ENCODE measurements around the gene ARHGAP33. TPM values are rescaled to one million over a fixed set of nuclear protein-coding genes. Genes with fewer than 3 reads are reported as not detected.

ARHGAP33 gene
- total RNA-seq, 4 donors from 2014 or later = 0.26 to 43.4 (median 8.9) TPM

DNA sequence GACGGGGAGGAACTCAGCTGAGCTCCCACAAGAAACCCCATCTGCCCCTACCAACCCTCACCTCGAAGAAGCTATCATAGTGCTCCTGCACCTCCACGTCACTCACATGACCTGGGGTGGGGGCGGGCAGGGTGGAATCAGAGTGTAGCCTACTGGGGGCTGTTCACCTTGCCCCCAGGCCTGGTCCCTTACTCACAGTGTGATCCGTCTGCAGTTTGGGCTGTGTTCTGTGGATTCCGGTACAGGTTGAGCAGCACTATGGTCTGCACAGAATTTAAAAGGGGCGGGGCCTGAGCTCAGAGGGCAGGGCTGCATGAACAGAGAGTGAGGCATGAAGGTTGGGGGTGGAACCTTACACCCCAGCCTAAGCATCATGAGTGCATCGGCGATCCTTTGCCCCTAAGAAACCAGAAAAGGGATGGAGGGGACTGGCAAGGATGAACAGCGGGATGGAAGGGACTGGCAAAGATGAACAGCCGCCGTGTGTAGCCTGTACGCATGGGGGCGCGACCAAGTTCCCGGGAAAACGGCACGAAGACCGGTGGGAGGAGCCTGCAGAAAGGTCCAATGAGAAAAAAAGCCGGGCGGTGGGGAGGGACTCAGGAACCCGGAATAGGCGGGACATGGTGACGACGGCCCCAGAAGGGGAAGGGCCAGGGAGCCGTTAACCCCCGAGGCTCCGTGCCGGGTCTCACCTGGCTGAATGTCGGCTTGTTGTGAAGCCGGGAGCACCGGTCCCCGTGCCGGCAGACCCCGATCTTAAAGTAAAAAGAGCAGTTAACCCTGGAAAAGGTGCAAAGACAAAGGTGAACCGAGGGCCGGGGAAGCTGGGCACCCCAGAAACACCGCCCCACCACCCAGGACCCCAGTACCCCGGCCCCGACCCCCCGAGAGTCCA is 30.7 kb upstream of the ARHGAP33 start:
- peak overlapping the region; percentile 92 to 100 for H3K4me3 ChIP-seq
- intact Hi-C loops (cut with DNase I; ENCODE audit: low total_unique reads) = no loop called here
- DNase-seq = peak; percentile 95 to 97
- no peaks in the 10 kb centered on the region for H3K9me3 ChIP-seq
- no peaks in the 10 kb centered on the region for H3K27me3 ChIP-seq
- TF ChIP-seq, protein P1, sequence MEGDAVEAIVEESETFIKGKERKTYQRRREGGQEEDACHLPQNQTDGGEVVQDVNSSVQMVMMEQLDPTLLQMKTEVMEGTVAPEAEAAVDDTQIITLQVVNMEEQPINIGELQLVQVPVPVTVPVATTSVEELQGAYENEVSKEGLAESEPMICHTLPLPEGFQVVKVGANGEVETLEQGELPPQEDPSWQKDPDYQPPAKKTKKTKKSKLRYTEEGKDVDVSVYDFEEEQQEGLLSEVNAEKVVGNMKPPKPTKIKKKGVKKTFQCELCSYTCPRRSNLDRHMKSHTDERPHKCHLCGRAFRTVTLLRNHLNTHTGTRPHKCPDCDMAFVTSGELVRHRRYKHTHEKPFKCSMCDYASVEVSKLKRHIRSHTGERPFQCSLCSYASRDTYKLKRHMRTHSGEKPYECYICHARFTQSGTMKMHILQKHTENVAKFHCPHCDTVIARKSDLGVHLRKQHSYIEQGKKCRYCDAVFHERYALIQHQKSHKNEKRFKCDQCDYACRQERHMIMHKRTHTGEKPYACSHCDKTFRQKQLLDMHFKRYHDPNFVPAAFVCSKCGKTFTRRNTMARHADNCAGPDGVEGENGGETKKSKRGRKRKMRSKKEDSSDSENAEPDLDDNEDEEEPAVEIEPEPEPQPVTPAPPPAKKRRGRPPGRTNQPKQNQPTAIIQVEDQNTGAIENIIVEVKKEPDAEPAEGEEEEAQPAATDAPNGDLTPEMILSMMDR (IDR thresholded peaks at IDR 0.05) = peak; percentile 44 to 63 (median 52)
- TF ChIP-seq POLR2A (IDR thresholded peaks at IDR 0.05) = no peak
- peaks cover 6 to 23% of the 10 kb centered on the region in 2 donors for H3K4me1 ChIP-seq
- H3K27ac ChIP-seq = peak overlapping the region; percentile 100
- H3K36me3 ChIP-seq = no peaks in the 10 kb centered on the region

DNA sequence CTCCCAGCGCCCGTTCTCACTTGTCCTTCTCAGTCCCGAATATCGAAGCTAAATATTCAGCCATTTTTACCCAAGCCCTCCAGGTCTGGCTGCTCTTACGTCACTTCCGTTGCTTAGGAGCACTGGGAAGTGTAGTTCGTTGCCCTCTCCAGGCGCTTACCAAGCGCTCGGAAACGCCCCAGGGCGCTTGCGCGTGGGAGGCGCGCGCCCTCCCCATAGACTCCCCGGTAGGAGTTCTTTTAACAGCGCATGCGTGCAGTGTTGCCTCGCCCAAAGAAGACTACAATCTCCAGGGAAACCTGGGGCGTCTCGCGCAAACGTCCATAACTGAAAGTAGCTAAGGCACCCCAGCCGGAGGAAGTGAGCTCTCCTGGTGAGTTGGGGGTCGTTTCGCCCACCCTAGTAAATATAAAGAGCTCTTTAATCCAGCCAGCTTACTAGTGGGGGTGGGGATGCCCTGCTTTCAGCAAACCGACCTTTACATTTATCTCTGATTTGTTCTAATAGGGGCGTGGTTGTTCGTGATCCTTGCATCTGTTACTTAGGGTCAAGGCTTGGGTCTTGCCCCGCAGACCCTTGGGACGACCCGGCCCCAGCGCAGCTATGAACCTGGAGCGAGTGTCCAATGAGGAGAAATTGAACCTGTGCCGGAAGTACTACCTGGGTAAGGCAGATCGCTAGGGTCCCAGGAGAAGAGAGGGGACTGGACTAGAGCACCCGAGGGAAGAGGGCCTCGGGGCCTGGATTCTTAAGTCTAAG is 29.9 kb upstream of the ARHGAP33 start, which contains the start of the genes PSENEN and U2AF1L4:
Gene PSENEN, plus strand, starts transcription at position 324 of the 759 bp plus-strand sequence. Its CDS starts 280 bp downstream, at position 604.
Gene U2AF1L4, minus strand, starts transcription at position 91 of the 759 bp plus-strand sequence. Its CDS starts 27 bp downstream, at position 64.
- Histone ChIP-seq H3K9me3 (no peaks in the 10 kb centered on the region), H3K36me3 (no peaks in the 10 kb centered on the region), H3K27ac (peak within 1 kb of the TSS; percentile 100), H3K4me1 (peaks cover 6 to 23% of the 10 kb centered on the region in 2 donors), H3K4me3 (peak within 1 kb of the TSS; percentile 92 to 100), H3K27me3 (no peaks in the 10 kb centered on the region)
- TF ChIP-seq, protein P1 (IDR thresholded peaks at IDR 0.05) = peak in 2 of 4 experiments; percentile 7 to 38
- TF ChIP-seq POLR2A (IDR thresholded peaks at IDR 0.05) = peak in 1 of 2 donors; percentile 54
- intact Hi-C loops (cut with DNase I; ENCODE audit: low total_unique reads) = no loop called here
- peak; percentile 98 for DNase-seq

DNA sequence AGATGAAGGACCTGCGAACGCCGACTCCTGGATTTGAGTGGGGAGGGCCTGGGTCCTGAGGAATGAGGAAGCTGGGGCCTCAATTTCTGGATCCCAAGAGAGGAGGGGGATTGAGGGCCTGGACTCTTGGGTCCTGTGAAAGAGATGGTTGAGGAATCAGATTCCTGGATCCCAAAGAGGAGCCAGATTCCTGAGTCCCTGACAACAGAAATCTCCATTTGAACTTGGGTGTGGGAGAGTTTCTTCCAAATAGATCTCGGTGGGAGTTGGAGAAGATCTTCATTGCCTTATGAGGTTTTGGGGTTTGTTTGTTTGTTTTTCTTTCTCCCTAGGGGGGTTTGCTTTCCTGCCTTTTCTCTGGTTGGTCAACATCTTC is 29.3 kb upstream of the ARHGAP33 start:
- intact Hi-C loops (cut with DNase I; ENCODE audit: low total_unique reads) = no loop called here
- no peak for DNase-seq
- TF ChIP-seq, protein P1 (IDR thresholded peaks at IDR 0.05) = no peak
- no peak for TF ChIP-seq POLR2A (IDR thresholded peaks at IDR 0.05)
- Histone ChIP-seq H3K27ac (peak overlapping the region; percentile 100), H3K4me3 (peak overlapping the region; percentile 92 to 100), H3K36me3 (no peaks in the 10 kb centered on the region), H3K9me3 (no peaks in the 10 kb centered on the region), H3K27me3 (no peaks in the 10 kb centered on the region), H3K4me1 (peaks cover 6 to 23% of the 10 kb centered on the region in 2 donors)

DNA sequence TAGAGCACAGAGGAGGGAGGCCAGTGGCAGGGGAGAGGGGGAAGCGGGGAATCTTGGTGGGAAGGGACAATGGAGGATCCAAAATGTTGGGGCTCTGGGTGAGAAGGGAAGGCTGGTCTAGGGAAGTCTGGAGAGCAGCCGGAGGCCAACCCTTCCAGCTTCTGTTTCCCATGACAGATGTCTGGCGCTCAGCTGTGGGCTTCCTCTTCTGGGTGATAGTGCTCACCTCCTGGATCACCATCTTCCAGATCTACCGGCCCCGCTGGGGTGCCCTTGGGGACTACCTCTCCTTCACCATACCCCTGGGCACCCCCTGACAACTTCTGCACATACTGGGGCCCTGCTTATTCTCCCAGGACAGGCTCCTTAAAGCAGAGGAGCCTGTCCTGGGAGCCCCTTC is 28.8 kb upstream of the ARHGAP33 start:
- H3K27me3 ChIP-seq = no peaks in the 10 kb centered on the region
- peak overlapping the region in 1 of 2 donors; percentile 92 for H3K4me3 ChIP-seq
- H3K27ac ChIP-seq = peak overlapping the region in 1 of 2 donors; percentile 100
- intact Hi-C loops (cut with DNase I; ENCODE audit: low total_unique reads) = no loop called here
- TF ChIP-seq POLR2A (IDR thresholded peaks at IDR 0.05) = no peak
- TF ChIP-seq, protein P1 (IDR thresholded peaks at IDR 0.05) = no peak
- no peaks in the 10 kb centered on the region for H3K36me3 ChIP-seq
- no peaks in the 10 kb centered on the region for H3K9me3 ChIP-seq
- no peak for DNase-seq
- H3K4me1 ChIP-seq = peaks cover 6 to 23% of the 10 kb centered on the region in 2 donors
